ENCODE results near the gene FBLN1.

Gene FBLN1

DNA sequence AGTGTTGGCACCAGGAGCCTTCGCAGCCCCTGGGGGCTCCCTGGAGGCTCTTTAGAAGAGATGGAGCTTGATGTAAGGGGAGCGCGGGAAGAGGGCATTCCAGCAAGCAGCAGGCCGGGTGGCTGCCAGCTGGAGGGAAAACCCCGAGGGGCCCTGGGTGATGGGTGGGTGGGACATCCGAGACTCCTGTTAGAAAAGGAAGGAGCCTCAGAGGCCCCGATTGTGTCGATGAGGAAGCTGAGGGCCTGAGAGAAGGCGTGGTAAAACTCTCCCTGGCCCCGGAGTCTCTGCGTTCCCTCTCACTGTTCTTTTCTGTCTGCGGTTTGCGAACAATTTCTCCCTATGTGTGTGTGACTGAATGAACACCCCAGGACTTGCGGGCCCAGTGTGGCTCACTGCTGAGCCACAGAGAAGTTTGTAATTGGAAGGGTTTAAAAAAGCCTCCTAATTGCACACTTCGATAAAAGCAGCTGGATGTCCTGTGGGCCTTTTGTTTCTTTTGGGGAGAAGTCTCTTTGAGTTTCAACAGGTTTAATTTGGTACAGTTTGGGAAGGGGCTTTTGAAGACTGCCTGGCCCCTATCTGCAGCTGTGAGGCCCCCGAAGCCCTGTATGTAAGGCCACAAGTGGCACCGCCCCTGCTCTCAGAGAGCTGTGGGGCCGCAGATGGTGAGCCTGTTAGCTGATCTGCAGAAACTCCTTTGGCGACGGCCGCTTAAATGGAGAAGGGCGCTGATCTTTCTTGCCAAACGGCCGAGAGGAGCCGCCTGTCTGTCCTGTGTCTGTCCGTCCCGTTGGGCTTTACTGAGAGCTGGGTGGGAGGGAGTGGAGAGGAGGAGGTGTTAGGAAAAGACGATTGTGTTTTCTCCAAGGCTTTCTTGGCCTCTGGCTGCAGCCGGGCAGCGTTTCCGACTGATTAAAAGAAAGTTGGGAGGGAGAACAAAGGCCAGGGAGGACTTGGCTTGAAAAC is 2.0 kb downstream of the FBLN1 start:
- DNase-seq = no peak

DNA sequence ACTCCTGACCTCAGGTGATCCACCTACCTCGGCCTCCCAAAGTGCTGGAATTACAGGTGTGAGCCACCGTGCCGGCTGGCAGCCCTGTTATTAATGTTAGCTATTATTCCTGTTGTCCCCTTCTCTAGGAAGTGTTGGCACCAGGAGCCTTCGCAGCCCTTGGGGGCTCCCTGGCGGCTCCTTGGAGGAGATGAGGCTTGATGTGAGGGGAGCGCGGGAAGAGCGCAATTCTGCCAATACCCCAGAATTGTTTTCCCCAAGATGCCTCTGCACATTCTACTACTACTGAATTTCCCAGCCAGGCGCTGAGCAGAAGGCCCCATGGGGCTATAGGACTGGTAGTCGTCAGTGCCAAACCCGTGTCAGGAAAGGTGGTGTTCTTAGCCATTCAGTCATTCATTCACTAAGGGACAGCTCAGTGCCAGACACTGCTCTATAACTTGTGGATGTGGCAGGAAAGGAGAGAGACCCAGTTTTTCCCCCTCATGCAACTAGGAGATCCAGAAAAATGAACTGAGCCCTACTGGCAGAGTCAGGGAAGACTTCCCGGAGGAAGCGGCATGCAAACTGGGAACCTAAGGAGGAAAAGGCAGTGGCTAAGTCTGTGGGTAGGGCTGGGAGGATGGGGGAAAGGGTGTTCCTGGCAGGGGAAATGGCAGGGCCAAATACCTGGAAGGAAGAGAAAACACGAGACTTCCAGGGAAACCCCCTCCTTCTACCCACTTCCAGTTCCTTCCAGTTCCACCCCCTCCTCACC is 3.5 kb downstream of the FBLN1 start:
- no peak for DNase-seq

DNA sequence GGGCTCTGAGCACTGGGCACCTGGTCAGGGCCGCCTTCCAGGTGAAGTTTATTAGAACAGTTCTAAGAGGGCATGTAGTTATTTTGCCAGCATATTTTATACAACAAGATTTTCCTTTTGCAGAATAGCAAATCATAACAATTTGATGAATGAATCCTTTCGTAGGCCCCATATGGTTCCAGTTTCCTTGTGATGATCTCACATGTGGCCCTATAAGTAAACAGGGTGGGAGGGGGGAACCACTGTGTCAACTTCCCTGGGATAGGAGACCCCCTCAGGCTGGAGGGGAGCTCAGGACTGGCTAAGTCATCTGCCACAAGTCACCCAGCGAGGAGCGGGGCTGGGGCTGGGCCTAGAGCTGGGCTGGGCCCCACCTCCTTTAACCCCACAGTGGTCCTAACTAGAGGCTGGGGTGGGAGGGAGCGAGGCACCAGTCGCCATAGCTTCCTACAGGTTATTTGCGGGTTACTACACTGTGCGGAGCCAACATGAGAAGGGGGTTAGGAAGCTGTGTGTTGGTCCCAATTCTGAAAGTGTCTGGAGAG is 4.2 kb downstream of the FBLN1 start:
- DNase-seq = no peak

DNA sequence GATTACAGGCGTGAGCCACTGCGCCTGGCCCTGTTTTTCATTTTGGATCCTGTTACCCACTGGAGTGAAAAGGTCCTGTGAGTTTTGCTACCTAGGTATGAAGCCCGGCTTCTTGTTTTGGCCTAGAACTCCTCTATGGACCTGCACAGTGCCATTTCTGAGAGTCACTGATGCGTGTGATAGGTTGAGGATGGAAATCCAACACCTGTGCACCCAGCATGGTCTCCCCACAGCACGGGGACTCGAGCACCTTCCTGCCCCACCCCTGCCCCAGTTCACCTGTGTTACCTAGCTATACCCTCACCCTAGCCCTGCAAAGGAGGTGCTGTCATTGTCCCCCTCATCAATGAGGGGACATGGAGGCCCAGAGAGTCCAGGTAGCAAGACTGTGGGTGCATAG is 5.1 kb downstream of the FBLN1 start:
- DNase-seq = no peak

DNA sequence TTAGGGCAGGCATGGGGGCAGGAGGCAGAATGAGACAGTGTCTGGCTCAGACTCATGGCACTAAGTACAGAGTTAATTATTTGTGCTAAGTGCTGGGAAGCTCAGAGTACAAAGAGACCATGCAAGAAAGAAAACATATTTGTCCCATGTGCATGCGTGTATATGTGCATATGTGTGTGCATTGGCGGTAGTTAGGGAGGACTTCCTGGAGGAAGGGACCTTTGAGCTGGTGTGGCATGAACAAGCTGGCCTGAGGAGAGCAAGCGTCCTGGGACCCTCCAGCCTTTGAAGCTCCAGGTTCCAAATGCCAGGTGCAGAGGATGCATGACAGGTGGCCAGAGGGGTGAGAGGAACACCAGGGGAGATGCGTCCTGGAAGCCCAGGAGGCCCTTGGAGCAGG is 6.1 kb downstream of the FBLN1 start:
- DNase-seq = no peak

DNA sequence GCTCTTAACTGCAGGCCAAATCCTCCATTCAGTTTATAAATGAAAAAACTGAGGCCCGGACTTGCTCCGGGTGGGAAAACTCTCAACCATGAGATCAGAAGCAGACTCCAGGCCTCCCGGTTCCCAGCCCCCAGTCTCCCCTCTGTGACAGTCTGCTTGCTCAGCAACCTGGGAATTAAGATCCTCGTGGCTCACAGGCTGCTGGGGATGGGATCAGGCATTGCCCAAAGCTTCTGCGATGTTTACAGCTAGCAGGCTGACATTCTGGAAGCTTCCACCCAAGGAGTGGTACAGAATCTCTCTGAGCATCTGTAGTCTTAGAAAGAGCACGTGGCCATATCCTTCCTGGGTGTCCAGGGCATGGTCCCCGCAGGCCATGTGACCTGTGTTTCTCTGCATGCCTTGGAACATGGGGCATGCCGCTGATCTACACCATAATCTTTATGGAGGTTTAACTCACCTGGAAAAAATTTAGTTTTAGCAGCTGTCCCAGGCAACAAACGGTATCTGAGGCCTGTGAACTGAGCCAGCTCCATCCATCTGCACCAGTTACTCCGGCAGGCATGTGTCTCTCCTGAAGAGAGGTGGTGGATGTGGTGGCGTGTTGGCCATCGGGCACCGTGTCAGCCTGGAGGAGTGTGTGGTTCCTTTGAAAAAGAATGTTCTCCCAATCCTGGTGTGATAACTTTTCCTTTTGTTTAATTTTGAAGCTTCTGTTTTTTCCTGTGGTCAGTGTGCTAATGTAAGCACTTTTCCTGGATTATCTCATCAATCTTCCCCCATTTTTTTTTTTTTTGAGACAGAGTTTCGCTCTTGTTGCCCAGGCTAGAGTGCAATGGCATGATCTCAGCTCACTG is 7.9 kb downstream of the FBLN1 start:
- no peak for DNase-seq

DNA sequence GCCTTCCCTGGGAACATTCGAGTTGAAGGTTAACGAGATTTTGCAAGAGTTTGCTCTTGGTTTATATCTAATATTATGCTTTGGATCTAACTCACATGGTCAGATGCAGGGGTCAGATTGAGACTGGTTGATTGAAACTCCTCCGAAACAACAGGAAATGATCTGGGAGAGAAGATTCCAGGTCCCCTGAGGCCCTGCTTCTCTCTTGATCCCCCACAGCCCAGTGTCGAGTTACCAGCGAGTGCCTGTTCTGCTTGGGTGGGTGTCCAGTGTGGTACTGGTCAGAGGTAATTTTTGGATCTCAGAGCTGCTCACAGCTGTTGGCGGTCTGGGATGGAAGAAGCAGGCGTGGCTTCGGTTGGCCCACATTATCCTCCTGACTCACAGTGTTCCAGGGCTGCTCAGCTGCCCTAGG is 9.2 kb downstream of the FBLN1 start:
- DNase-seq = no peak

DNA sequence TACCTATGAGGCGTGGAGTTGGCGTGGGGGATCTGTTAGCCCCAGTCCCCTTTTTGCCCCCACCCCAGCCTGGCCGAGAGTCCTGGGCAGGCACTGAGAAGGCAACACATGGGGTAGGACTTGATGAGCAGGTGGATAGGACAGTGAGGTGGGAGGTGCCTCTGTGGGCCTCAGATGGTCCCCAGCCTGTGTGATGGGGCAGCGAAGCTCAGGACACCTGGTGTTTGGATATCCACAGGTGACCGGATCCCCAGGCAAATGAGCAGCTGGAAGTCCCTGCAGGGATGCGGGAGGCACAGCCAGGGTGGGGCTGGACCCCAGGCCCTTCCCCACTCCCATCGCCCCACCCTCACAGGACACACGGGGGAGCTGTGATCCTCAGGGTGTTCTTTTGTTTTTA is 9.7 kb downstream of the FBLN1 start:
- peak; percentile 15 for DNase-seq

DNA sequence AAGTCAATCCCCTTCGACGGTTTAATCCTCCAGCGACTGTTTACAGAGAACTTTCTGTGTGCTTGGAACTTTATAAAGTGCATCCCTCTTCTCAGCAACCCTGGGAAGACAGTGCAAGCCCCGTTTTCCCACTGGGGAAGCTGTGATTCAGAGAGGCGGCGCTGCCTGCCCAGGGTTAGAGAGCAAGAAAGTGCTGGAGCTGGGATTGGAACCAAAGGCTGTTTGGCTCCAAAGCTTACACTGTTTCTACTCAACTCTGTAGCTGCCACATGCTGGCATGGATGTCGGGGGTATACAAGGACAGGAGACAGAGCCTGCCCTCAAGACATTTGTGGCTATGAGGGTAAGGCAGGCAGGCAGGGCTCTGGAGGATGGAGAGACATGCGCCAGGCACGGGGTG is 13.0 kb downstream of the FBLN1 start:
- no peak for DNase-seq

DNA sequence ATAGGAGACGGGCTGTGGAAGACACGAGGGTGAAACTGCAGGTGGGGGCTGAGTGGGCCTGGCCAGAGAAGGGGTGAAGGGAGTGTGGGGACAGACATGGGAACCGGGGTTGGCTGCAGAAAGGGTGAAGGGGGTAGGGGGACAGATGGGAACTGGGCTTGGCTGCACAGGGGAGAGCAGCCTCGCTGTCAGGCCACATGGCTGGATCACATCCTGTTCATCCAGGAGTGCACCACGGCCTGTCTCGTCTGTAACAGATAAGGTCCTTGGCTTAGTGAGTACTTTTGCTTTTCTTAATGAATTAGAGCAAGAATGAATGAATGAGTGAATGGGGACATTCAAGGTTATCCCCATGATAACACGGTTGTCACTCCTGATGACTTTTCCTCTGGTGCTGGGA is 13.5 kb downstream of the FBLN1 start:
- no peak for DNase-seq

DNA sequence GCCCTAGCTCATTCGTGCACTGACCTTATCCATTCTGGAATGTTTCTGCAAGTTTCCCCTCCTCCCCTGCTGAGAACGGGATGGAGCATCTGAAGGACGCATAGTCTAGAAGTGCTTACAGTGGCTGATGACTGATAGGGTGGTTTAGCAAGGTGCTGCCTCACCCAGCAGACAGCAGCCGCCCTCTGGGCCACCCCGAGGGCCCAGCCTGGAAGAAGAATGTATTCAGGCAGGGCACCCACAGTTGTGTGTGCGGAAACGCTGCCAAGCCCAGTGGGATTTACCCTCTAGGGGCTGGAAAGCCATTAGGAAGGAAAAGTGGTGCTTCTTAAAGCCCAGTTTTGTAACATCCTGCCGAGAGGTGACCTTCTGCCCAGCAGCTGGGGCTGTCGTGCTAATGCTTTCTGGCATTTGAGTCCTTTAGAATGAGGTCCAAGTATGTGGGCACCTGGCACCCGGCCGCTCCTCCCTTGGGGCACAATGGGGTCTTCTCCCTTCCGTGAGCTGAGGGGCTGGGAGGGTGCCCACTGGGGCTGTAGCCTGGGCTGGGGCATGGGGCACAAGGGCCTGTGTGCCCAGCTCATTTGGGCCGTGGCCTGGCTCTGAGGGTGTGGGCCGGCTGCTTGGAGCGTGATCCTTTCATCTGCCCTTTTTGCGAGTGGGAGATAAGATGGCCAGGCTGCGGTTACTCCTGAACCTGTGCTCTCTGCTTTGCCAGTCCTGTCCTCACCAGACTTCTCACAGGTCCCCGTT is 14.4 kb downstream of the FBLN1 start:
- no peak for DNase-seq

DNA sequence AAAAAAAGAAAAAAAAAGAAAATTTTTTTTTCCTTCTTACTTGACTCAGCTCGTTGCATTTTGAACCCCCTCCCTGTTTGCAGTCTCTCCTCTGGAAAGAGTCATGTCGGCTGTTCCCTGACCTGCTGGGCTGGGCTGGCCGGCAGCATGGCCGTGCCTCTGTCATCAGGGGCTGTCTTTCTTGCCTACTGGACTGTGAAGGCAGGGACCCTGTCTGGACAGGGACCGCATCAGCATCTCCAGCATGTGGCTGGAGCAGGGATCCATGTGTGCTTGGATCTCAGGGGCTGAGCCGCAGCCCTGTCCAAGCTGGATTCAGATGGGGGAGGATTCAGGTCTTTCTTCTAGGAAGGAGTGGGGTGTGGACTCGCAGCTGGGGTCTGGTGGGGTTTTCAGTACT is 15.5 kb downstream of the FBLN1 start:
- no peak for DNase-seq

DNA sequence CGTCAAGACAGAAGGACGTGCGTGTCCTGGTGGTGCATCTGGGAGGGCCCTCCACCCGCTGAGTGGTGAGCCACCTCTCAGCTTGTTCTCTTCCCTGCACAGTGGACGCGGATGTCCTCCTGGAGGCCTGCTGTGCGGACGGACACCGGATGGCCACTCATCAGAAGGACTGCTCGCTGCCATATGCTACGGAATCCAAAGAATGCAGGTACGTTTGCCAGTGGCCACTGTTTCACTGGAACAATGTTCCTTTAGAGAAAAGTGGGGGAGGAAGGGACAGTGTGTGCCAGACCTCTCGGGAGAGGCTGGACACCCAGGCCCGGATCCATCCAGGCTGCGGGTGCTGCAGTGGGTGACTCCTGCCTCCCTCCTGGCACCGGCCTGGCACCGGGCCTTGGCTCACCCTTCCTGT is 15.9 kb downstream of the FBLN1 start:
- no peak for DNase-seq

DNA sequence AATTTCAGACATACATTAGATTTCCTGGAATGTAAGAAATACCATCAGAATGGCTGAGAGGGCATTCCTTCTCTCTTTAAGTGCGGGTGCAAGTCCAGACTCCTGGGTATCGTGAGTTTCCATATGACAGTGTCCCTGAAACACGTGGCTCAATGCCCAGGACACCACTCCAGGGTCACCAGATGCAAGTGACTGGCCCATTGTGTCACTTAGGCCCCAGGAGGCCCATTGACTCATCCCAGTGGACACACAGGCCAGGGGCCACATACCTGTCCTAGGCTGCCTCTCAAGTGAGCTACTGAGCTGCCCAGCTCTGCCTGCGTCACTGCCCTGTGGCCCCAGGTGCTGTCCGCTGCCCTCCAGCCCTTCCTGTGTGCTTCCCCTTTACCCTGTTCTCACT is 18.5 kb downstream of the FBLN1 start:
- DNase-seq = no peak

DNA sequence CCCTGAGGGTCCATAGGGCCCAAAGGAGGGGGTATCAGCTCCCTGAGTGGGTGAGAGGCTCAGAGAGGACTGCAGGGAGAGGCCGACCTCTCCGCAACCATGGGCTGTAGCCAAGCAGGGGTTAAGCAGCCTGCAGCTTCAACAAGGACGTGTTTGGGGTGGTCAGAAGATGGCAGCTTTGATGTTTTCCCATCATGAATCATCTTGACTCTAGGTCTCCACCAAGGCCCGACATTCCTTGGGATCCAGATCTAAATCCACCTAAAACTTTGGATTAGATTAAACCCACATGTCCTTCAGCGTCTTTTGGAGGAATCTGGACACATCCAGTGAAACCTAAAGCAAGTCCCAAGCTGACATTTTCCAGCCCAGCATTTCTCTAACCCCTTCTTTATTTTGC is 19.8 kb downstream of the FBLN1 start:
- no peak for DNase-seq

DNA sequence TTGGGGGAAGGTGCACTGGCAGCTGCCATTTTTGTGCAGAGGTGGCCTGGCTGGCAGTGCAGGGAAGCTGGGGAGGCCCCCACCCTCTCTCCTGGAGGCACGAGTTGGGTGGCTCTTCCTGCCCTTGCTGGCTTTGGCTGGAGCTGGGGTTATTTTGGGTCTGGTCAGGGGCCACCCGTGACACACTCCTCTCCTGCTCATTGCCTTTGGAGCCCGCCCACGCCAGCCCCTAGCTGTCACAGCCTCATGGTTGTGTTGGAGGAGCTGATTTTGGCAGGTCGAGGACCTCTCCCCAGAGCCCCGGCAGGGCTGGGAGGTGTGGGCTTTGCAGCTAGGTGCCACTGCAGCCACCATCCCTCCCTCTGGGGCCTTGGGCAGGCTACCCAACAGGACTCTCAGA is 21.5 kb downstream of the FBLN1 start:
- DNase-seq = no peak

DNA sequence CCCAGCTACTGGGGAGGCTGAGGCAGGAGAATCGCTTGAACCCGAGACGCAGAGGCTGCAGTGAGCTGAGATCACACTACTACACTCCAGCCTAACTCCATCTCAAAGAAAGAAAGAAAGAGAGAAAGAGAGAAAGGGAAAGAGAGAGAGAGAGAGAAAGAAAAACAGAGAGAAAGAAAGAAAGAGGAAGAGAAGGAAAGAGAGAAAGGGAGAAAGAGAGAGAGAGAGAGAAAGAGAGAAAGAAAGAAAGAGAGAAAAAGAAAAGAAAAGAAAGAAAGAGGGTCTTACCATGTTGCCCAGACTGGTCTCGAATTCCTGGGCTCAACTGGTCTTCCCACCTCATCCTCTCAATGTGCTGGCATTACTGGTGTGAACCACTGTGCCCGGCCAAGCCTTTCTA is 22.3 kb downstream of the FBLN1 start:
- no peak for DNase-seq

DNA sequence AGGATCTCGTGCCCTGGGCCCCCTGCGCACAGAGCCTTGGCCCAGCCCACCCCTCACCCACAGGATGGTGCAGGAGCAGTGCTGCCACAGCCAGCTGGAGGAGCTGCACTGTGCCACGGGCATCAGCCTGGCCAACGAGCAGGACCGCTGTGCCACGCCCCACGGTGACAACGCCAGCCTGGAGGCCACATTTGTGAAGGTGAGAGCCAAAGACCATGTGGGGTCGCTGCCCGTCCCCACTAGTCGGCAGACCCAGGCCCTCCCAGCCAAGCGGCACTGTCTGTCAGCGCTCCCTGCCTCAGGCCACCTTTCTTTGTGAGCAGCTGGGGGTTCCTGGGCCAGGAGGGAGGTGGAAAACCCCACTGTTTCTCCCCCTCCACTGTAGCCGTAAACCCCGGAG is 22.8 kb downstream of the FBLN1 start:
- DNase-seq = no peak

DNA sequence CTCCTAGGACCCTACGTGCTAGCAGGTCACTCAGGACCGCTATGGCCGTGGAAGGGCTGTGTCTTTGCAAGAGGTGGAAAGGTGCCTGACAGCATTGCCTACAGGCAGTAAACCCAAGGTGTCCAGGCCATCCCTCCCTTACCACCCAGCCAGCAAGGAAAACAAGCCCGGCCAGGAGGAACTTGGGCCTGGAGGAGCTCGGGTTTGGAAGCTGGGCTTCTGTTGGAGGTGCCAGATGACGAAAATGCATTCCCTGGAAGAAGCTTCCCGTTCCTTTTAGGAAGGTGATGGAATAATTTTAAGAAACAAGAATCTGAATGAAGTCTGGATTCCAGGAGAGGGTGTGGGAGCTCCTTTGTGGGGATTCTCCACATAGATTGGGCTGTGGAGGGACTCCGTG is 23.6 kb downstream of the FBLN1 start:
- no peak for DNase-seq

DNA sequence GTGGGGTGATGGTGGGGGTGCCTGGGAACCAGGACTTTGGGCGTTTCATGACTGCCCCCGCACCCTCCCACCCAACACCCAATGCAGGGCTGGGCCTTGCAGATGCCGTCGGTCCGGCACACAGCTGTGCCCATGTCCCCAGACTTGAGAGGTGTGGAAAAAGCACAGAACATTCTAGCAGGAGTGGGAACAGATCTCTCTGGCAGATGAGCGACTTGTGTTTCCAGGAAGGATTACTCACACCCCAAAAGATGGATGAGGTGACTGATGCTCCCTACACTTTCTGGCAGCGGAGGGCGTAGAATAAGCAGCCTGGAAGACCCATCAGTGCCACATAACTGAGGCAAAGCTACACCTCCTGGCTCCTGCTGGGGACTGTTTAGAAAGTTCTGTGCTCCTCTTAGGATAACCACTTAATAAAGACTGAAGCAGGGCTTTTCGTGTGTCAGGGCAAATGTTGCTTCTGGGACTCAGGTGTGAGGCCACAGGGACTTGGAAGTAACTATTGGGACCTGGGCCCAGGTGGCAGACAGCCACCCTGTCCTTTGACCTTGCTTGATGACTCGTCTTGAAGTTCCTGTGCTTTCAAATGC is 24.2 kb downstream of the FBLN1 start:
- DNase-seq = no peak

DNA sequence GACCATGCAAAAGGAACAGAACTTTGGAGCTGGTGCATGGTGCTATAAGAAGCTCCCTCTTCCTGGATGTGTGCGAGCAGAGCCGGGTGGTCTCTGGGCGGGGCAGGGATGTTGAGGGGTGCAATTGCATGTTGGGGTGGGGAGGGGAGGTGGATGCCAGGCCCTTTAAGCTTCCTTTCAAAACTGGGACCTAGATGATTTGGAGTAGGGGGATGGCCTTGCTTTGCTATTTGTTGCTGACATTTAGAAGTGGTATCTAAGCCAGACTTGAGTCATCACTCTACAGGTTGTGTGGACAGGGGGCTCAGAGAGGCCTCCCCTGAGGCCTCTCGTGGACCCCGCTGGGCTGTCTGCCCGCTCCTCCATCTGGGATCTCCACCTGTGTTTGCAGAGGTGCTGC is 24.8 kb downstream of the FBLN1 start:
- no peak for DNase-seq

DNA sequence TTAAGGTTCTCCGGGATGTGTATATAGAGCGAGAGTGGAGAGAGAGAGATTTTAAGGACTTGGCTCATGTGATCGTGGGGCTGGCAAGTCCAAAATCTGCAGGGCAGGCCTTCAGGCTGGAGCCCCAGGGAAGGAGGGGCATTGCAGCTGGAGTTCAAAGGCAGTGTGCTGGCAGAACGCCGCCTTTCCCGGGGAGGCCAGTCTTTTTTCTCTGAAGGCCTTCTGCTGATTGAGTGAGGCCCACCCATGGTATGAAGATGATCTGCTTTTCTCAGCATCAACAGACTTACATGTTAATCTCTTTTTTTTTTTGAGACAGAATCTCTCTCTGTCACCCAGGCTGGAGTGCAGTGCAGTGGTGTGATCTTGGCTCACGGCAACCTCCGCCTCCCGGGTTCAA is 25.4 kb downstream of the FBLN1 start:
- no peak for DNase-seq
